Cardiac muscle cell (in vitro differentiated cells and primary cell): ENCODE data around the gene CA10. TPM values are rescaled to one million over a fixed set of nuclear protein-coding genes. Genes with fewer than 3 reads are reported as not detected.
A peak's percentile ranks its signal among the peaks of the same experiment; 100 is the strongest.

Source experiments
- DNase-seq, 2 donors: peaks; one replicate each; pipeline versions ENCODE4 v3.0.0 to v3.0.0-alpha.2; 2010 to 2017; ENCODE audit warnings: low read depth in 1 of 2, low spot score in 1 of 2
- H3K27ac ChIP-seq: fragments of 200-600 bp; sonication (generic); 2 replicates; pipeline ENCODE4 v1.5.1; 2016
- H3K27me3 ChIP-seq: fragments of 200-600 bp; sonication (generic); 2 replicates; pipeline ENCODE4 v1.6.0; 2016; ENCODE audit warnings: control low read depth
- H3K36me3 ChIP-seq: fragments of 200-600 bp; sonication (generic); 2 replicates; pipeline ENCODE4 v1.5.1; 2016; ENCODE audit warnings: control low read depth
- H3K4me1 ChIP-seq: fragments of 200-600 bp; sonication (generic); 2 replicates; pipeline ENCODE4 v1.8.1; 2017; ENCODE audit warnings: low read depth, mild to moderate bottlenecking, mixed run types
- H3K4me3 ChIP-seq: fragments of 200-600 bp; sonication (generic); 2 replicates; pipeline ENCODE4 v1.5.1; 2016; ENCODE audit warnings: mild to moderate bottlenecking
- H3K9me3 ChIP-seq: fragments of 200-600 bp; sonication (generic); 2 replicates; pipeline ENCODE4 v1.5.1; 2017; ENCODE audit warnings: low read depth, mild to moderate bottlenecking, control low read depth
- polyA plus RNA-seq: library from polyadenylated mRNA; unstranded; fragments of >200 nt; fragmentation: Nextera tagmentation; extraction: Ambion mirVana; gene quantifications from 2 replicates; pipeline ENCODE4 v1.2.1, GENCODE V29; 2016
- total RNA-seq: library from RNA; depleted of rRNA; stranded (reverse); fragments of >200 nt; gene quantifications from 2 replicates; pipeline ENCODE4 v1.2.3, GENCODE V29; 2016
- TF ChIP-seq, protein P1 (sequence below): IDR thresholded peaks from 2 replicates; pipeline ENCODE4 v1.5.1; 2012; ENCODE audit warnings: low read depth, mild to moderate bottlenecking, low read length

Gene CA10
- total and polyA plus RNA-seq, 2 experiments from 2014 or later = not detected

DNA sequence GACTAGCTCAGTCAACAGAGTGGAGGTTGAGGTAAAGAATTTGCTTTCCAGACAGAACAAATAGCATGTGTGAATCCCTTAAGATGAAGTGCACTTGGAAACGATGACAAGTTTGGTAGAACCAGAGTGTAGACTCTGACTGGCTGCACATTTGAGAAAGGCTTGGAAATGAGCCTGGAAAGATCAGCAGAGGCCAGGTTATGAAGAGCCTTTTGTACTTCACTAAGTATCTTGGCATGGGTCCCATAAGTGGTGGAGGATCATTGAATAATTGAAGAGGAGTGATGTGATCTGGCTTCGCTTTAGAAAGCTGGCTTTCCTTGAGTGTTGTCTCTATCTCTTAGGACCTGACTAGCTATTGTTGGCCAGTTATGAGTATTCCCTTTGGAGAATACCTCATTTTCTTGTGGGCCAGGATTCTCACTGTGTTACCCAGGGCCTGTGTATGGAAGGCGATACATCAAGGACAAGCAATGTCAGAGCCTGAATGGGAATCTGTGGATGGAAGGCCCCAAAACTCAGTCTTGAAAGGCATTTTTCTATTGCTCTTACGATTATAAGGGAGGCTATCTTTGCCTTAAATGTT, 568.4 kb downstream of the CA10 start:
- Histone ChIP-seq H3K27me3 (no peaks in the 10 kb centered on the region), H3K27ac (no peak overlapping the region), H3K36me3 (no peaks in the 10 kb centered on the region), H3K9me3 (no peaks in the 10 kb centered on the region), H3K4me1 (no peaks in the 10 kb centered on the region), H3K4me3 (no peak overlapping the region)
- TF ChIP-seq, protein P1, sequence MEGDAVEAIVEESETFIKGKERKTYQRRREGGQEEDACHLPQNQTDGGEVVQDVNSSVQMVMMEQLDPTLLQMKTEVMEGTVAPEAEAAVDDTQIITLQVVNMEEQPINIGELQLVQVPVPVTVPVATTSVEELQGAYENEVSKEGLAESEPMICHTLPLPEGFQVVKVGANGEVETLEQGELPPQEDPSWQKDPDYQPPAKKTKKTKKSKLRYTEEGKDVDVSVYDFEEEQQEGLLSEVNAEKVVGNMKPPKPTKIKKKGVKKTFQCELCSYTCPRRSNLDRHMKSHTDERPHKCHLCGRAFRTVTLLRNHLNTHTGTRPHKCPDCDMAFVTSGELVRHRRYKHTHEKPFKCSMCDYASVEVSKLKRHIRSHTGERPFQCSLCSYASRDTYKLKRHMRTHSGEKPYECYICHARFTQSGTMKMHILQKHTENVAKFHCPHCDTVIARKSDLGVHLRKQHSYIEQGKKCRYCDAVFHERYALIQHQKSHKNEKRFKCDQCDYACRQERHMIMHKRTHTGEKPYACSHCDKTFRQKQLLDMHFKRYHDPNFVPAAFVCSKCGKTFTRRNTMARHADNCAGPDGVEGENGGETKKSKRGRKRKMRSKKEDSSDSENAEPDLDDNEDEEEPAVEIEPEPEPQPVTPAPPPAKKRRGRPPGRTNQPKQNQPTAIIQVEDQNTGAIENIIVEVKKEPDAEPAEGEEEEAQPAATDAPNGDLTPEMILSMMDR = no peak
- DNase-seq = no peak

DNA sequence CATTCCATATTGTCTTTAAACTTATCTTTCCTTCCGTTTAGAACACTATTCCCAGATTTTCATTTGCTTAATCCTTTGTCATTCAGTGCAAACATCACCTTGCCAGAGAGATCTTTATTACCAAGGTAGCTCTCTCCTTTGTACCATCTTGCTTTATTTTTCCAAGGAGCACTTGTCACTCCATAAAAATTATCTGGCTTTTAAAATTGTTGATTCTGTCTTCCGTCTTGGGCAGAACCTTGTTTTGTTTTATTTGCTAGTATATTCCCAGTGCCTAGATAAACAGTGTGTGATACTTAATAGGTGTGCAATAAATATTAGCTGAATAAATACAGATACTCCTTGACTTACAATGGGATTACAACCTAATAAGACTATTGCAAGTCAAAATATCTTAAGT, 570.5 kb downstream of the CA10 start:
- no peaks in the 10 kb centered on the region for H3K36me3 ChIP-seq
- no peaks in the 10 kb centered on the region for H3K4me1 ChIP-seq
- no peaks in the 10 kb centered on the region for H3K9me3 ChIP-seq
- no peak overlapping the region for H3K4me3 ChIP-seq
- no peak overlapping the region for H3K27ac ChIP-seq
- TF ChIP-seq, protein P1 = no peak
- H3K27me3 ChIP-seq = no peaks in the 10 kb centered on the region
- no peak for DNase-seq

DNA sequence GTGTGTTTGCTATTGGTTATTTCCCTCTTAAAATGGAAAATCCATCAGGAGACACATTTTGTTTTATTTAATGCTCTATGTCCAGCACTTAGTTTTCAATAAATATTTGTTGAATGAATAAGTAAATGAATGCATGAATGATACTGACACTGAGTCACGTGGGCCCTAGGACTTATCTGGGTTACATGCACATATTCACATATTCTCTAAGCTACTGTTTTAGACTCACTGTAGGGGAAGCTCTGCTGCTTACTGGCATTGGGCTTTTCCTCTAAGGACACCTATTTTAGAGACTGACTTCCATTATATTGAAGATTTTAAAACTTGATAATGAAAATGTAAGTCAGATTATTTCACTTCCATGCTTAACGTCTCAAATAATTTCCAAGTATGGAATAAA, 571.0 kb downstream of the CA10 start:
- Histone ChIP-seq H3K4me1 (no peaks in the 10 kb centered on the region), H3K36me3 (no peaks in the 10 kb centered on the region), H3K27ac (no peak overlapping the region), H3K9me3 (no peaks in the 10 kb centered on the region), H3K4me3 (no peak overlapping the region), H3K27me3 (no peaks in the 10 kb centered on the region)
- no peak for DNase-seq
- TF ChIP-seq, protein P1 = no peak

DNA sequence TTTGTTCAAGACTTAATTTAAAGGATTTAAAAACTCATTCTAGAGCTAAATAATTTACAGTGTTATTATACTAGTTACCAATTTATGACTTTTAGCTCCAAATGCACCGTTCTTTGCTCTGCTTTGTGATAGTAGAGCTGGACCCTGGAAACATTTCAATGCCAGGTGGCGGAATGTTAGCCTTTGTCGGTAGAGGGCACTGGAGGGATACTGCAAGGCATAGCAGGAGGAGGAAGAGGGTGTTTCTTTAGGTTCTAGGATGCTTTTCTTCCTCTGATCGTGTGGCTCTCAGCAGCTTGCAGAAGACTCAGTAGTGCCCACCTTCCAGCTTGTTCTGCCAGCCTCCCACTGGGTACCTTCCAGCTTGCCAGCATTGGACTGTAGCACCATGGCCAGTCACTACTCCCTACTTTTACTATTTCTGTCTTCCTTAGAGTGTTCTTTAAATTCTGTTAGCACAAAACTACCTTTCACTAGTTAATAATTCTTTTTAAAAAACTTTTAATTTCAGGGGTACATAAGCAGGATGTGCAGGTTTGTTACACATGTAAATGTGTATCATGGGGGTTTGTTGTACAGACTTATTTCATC, 572.9 kb downstream of the CA10 start:
- DNase-seq = peak in 1 of 2 donors; percentile 39
- TF ChIP-seq, protein P1 = no peak
- no peak overlapping the region for H3K4me3 ChIP-seq

DNA sequence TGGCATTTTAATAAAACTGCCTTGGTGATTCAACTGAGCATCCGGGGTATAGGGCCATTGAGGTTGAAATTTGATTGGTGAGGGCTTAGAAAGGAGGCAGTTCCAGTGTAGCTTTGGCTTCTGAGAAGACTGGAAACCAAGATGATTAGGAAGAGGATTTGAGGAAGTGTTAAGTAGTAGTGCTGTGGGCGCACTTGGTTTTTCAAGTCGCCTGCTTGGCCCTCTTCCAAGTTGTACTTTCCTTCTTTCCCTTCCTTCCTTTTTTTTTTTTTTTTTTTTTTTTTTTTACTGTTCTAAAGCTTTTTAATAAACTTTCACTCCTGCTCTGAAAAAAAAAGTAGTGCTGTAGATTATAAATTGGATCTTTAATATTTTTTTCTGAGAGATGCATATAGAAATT, 577.6 kb downstream of the CA10 start:
- TF ChIP-seq, protein P1 = no peak
- Histone ChIP-seq H3K4me3 (no peak overlapping the region), H3K9me3 (no peaks in the 10 kb centered on the region), H3K27me3 (no peaks in the 10 kb centered on the region), H3K36me3 (no peaks in the 10 kb centered on the region), H3K4me1 (no peaks in the 10 kb centered on the region), H3K27ac (no peak overlapping the region)
- DNase-seq = no peak

More for the DNA sequence above, 572.9 kb downstream of the CA10 start:
- Histone ChIP-seq H3K4me1 (no peaks in the 10 kb centered on the region), H3K9me3 (no peaks in the 10 kb centered on the region), H3K36me3 (no peaks in the 10 kb centered on the region), H3K27me3 (no peaks in the 10 kb centered on the region), H3K27ac (no peak overlapping the region)
